SK-N-SH treated with all-trans-retinoic acid at 6 μM for 48 hours (cell line): ENCODE results near the gene JARID2.

Experiments
- ATAC-seq: fragments of 200-7000 bp; cut with Tn5 transposase; 3 replicates; pipeline ENCODE4 v1.9.1; 2020; ENCODE audit warnings: mild to moderate bottlenecking, moderate library complexity
- ARNTL ChIP-seq: fragments of 450-650 bp; formaldehyde crosslinking; IDR thresholded peaks from 2 replicates; pipeline ENCODE4 v1.5.0; 2020; ENCODE audit warnings: low read depth, mild to moderate bottlenecking, moderate library complexity, borderline replicate concordance
- BACH2 ChIP-seq: fragments of 250-450 bp; sonication (Bioruptor Pico); IDR thresholded peaks from 2 replicates; pipeline ENCODE4 v1.9.0; 2021; ENCODE audit warnings: mild to moderate bottlenecking, borderline replicate concordance
- CSDC2 ChIP-seq: fragments of 250-450 bp; sonication (Bioruptor Pico); IDR thresholded peaks from 2 replicates; pipeline ENCODE4 v1.5.0; 2020; ENCODE audit warnings: mild to moderate bottlenecking, moderate library complexity
- CSRNP3 ChIP-seq: fragments of 250-450 bp; sonication (Bioruptor Pico); IDR thresholded peaks from 2 replicates; pipeline ENCODE4 v1.5.1; 2021; ENCODE audit warnings: mild to moderate bottlenecking, moderate library complexity
- ESRRG ChIP-seq: fragments of 250-450 bp; sonication (Bioruptor Pico); IDR thresholded peaks from 2 replicates; pipeline ENCODE4 v1.6.1; 2021; ENCODE audit warnings: mild to moderate bottlenecking
- GLIS3 ChIP-seq: fragments of 250-450 bp; sonication (Bioruptor Pico); IDR thresholded peaks from 2 replicates; pipeline ENCODE4 v1.5.0; 2020; ENCODE audit warnings: mild to moderate bottlenecking, moderate library complexity
- ISL1 ChIP-seq: fragments of 250-450 bp; sonication (Bioruptor Pico); IDR thresholded peaks from 2 replicates; pipeline ENCODE4 v2.1.2; 2022; ENCODE audit warnings: mild to moderate bottlenecking, moderate library complexity
- PATZ1 ChIP-seq: fragments of 250-450 bp; sonication (Bioruptor Pico); IDR thresholded peaks from 2 replicates; pipeline ENCODE4 v1.8.0; 2020; ENCODE audit warnings: mild to moderate bottlenecking, moderate library complexity, borderline replicate concordance
- PPARA ChIP-seq: fragments of 250-450 bp; sonication (Bioruptor Pico); IDR thresholded peaks from 2 replicates; pipeline ENCODE4 v1.5.0; 2020; ENCODE audit warnings: mild to moderate bottlenecking, borderline replicate concordance
- RARB ChIP-seq: fragments of 250-450 bp; sonication (Bioruptor Pico); IDR thresholded peaks from 2 replicates; pipeline ENCODE4 v1.8.0; 2021; ENCODE audit warnings: mild to moderate bottlenecking, moderate library complexity
- SNAI2 ChIP-seq: fragments of 250-450 bp; sonication (Bioruptor Pico); IDR thresholded peaks from 2 replicates; pipeline ENCODE4 v1.5.0; 2020; ENCODE audit warnings: mild to moderate bottlenecking, moderate library complexity
- TCF4 ChIP-seq: fragments of 250-450 bp; sonication (Bioruptor Pico); IDR thresholded peaks from 2 replicates; pipeline ENCODE4 v1.8.0; 2021; ENCODE audit warnings: mild to moderate bottlenecking, moderate library complexity, borderline replicate concordance
- TOX ChIP-seq: fragments of 250-450 bp; sonication (Bioruptor Pico); IDR thresholded peaks from 2 replicates; pipeline ENCODE4 v1.8.0; 2021; ENCODE audit warnings: mild to moderate bottlenecking, moderate library complexity, borderline replicate concordance
- TSHZ2 ChIP-seq: fragments of 250-450 bp; sonication (Bioruptor Pico); IDR thresholded peaks from 2 replicates; pipeline ENCODE4 v1.5.0; 2020; ENCODE audit warnings: mild to moderate bottlenecking, moderate library complexity
- ZC3H10 ChIP-seq: fragments of 250-450 bp; sonication (Bioruptor Pico); IDR thresholded peaks from 2 replicates; pipeline ENCODE4 v1.5.1; 2021; ENCODE audit warnings: mild to moderate bottlenecking, moderate library complexity
- ZFP3 ChIP-seq: fragments of 250-450 bp; sonication (Bioruptor Pico); IDR thresholded peaks from 2 replicates; pipeline ENCODE4 v1.5.0; 2020; ENCODE audit warnings: mild to moderate bottlenecking, moderate library complexity
- ZFP30 ChIP-seq: fragments of 450-650 bp; formaldehyde crosslinking; IDR thresholded peaks from 2 replicates; pipeline ENCODE4 v1.5.0; 2022; ENCODE audit warnings: mild to moderate bottlenecking, moderate library complexity
- ZNF565 ChIP-seq: fragments of 450-650 bp; formaldehyde crosslinking; conservative IDR thresholded peaks from 2 replicates; pipeline ENCODE4 v1.5.0; 2020; ENCODE audit warnings: low read depth, mild to moderate bottlenecking, moderate library complexity
- ZNF70 ChIP-seq: fragments of 450-650 bp; formaldehyde crosslinking; IDR thresholded peaks from 2 replicates; pipeline ENCODE4 v1.5.0; 2020; ENCODE audit warnings: mild to moderate bottlenecking, moderate library complexity
- ZNF8 ChIP-seq: fragments of 450-650 bp; formaldehyde crosslinking; IDR thresholded peaks from 2 replicates; pipeline ENCODE4 v1.5.0; 2020; ENCODE audit warnings: mild to moderate bottlenecking, moderate library complexity
- TF ChIP-seq, protein P1 (sequence below): fragments of 250-450 bp; sonication (Bioruptor Pico); IDR thresholded peaks from 2 replicates; pipeline ENCODE4 v1.5.1; 2020; ENCODE audit warnings: low read depth, mild to moderate bottlenecking, moderate library complexity

Gene JARID2

GRCh38 chr6:15359335-15359862 is 113.5 kb downstream of the JARID2 start:
- no peak for TF ChIP-seq ZFP3 (CRISPR knock-in tag)
- no peak for TF ChIP-seq ARNTL (CRISPR knock-in tag)
- TF ChIP-seq PATZ1 (CRISPR knock-in tag): no peak
- no peak for TF ChIP-seq PPARA (CRISPR knock-in tag)
- ATAC-seq: no peak

DNA sequence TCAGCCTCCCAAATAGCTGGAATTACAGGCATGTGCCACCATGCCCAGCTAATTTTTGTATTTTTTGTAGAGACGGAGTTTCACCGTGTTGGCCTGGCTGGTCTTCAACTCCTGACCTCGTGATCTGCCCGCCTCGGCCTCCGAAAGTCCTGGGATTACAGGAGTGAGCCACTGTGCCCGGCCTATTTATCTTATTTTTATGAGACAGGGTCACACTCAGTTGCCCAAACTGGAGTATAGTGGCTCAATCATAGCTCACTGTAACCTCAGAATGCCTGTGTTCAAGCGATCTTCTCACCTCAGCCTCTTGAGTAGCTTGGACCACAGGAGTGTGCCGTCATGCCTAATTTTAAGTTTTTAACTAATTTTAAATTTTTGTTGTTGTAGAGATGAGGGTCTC is 114.4 kb downstream of the JARID2 start:
- no peak for TF ChIP-seq ISL1 (CRISPR knock-in tag)
- no peak for TF ChIP-seq ZNF8 (CRISPR knock-in tag)
- TF ChIP-seq CSDC2 (CRISPR knock-in tag): no peak
- TF ChIP-seq SNAI2 (CRISPR knock-in tag): no peak
- no peak for TF ChIP-seq TSHZ2 (CRISPR knock-in tag)
- no peak for TF ChIP-seq ARNTL (CRISPR knock-in tag)
- TF ChIP-seq ESRRG (CRISPR knock-in tag): no peak
- TF ChIP-seq ZNF70 (CRISPR knock-in tag): no peak
- no peak for TF ChIP-seq TOX (CRISPR knock-in tag)
- TF ChIP-seq ZNF565 (CRISPR knock-in tag): no peak
- no peak for TF ChIP-seq PATZ1 (CRISPR knock-in tag)
- TF ChIP-seq, protein P1, sequence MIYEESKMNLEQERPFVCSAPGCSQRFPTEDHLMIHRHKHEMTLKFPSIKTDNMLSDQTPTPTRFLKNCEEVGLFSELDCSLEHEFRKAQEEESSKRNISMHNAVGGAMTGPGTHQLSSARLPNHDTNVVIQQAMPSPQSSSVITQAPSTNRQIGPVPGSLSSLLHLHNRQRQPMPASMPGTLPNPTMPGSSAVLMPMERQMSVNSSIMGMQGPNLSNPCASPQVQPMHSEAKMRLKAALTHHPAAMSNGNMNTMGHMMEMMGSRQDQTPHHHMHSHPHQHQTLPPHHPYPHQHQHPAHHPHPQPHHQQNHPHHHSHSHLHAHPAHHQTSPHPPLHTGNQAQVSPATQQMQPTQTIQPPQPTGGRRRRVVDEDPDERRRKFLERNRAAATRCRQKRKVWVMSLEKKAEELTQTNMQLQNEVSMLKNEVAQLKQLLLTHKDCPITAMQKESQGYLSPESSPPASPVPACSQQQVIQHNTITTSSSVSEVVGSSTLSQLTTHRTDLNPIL: no peak
- TF ChIP-seq PPARA (CRISPR knock-in tag): no peak
- TF ChIP-seq ZFP3 (CRISPR knock-in tag): no peak
- no peak for TF ChIP-seq CSRNP3 (CRISPR knock-in tag)
- TF ChIP-seq ZC3H10 (CRISPR knock-in tag): no peak
- TF ChIP-seq GLIS3 (CRISPR knock-in tag): no peak
- no peak for ATAC-seq

- TF ChIP-seq ZC3H10 (CRISPR knock-in tag) (no peak), ESRRG (CRISPR knock-in tag) (no peak), TOX (CRISPR knock-in tag) (no peak), PATZ1 (CRISPR knock-in tag) (no peak), CSDC2 (CRISPR knock-in tag) (no peak), RARB (CRISPR knock-in tag) (no peak), PPARA (CRISPR knock-in tag) (no peak), BACH2 (CRISPR knock-in tag) (no peak), ZNF8 (CRISPR knock-in tag) (no peak), TCF4 (CRISPR knock-in tag) (no peak), ZNF70 (CRISPR knock-in tag) (no peak), ZFP3 (CRISPR knock-in tag) (no peak), ZFP30 (CRISPR knock-in tag) (no peak), CSRNP3 (CRISPR knock-in tag) (no peak)
- TF ChIP-seq, protein P1: no peak
- ATAC-seq: no peak
These were observed 115.3 kb downstream of the JARID2 start for GRCh38 chr6:15361197-15361596.
